ENCODE results near the gene CDK6.

DNA sequence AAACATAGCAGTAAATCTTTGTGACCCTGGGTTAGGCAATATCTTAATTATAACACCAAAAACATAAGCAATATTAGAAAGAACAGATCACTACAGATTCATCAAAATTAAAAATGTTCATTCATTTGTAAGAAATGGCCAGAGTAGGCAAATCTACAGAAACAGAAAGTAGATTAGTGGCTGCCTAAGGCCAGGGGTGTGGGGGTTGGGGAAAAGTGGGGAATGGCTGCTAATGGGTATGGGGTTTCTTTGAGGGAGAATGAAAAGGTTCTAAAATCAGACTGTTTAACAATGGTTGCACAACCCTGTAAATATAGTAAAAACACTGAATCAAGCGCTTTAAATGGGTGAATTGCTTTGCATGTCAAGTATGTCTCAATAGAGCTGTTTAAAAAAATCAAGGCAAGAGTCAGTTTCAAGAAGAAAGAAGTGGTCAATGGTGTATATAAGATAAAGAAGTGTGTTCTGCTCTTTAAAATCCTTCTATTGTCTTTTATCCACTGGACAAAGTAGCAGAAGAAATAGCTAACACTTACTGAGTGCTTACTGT lies 42.6 kb downstream of the CDK6 start:
- TF ChIP-seq, protein P1, sequence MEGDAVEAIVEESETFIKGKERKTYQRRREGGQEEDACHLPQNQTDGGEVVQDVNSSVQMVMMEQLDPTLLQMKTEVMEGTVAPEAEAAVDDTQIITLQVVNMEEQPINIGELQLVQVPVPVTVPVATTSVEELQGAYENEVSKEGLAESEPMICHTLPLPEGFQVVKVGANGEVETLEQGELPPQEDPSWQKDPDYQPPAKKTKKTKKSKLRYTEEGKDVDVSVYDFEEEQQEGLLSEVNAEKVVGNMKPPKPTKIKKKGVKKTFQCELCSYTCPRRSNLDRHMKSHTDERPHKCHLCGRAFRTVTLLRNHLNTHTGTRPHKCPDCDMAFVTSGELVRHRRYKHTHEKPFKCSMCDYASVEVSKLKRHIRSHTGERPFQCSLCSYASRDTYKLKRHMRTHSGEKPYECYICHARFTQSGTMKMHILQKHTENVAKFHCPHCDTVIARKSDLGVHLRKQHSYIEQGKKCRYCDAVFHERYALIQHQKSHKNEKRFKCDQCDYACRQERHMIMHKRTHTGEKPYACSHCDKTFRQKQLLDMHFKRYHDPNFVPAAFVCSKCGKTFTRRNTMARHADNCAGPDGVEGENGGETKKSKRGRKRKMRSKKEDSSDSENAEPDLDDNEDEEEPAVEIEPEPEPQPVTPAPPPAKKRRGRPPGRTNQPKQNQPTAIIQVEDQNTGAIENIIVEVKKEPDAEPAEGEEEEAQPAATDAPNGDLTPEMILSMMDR (IDR thresholded peaks at IDR 0.05), result no peak
- TF ChIP-seq POLR2A (IDR thresholded peaks at IDR 0.05), result no peak

All from right lobe of liver (tissue), 4 donors.